Naive thymus-derived CD8-positive, alpha-beta T cell (primary cell): ENCODE data around the gene NXPH2. TPM values are rescaled to one million over a fixed set of nuclear protein-coding genes. Genes with fewer than 3 reads are reported as not detected.
"Not testable (repeated sequence)": the region's sequence is repeated elsewhere in the genome, so short reads cannot be mapped to it uniquely, and the experiment has no call there.

ENCODE experiments used
- ATAC-seq, 2 donors: fragments of 150-1000 bp; cut with Tn5 transposase in 1 of 2; sonication (Bioruptor Pico), chemical (Tn5 transposase) in 1 of 2; 1 replicate in 1 of 2; 2 replicates in 1 of 2; pipeline ENCODE4 v1.10.0; 2021; ENCODE audit warnings: mild to moderate bottlenecking in 2 of 2, moderate library complexity in 2 of 2
- POLR2A ChIA-PET: fragments of 350-600 bp; sonication (Branson Sonifier 250); formaldehyde crosslinking; loops from one replicate; lab custom pipeline; 2021; ENCODE audit warnings: antibody characterized with exemption; lab: Charles Lee
- DNase-seq, 10 donors: peaks; one replicate each; pipeline versions ENCODE4 v3.0.0 to v3.0.0-alpha.2; 2020 to 2022
- H3K27ac Mint-ChIP-seq, 10 donors: one replicate each; pipeline ENCODE4 v1.8.0; 2020 to 2022; ENCODE audit warnings: mild to moderate bottlenecking in 10 of 10, mixed read lengths in 10 of 10, moderate library complexity in 4 of 10, inconsistent platforms in 1 of 10
- H3K27me3 Mint-ChIP-seq, 5 donors: one replicate each; pipeline ENCODE4 v1.8.0; 2021 to 2022; ENCODE audit warnings: mixed read lengths in 5 of 5
- H3K36me3 Mint-ChIP-seq, 3 donors: one replicate each; pipeline ENCODE4 v1.8.0; 2020 to 2022; ENCODE audit warnings: mixed read lengths in 3 of 3, mild to moderate bottlenecking in 2 of 3, inconsistent platforms in 1 of 3
- H3K4me1 Mint-ChIP-seq, 4 donors: one replicate each; pipeline ENCODE4 v1.8.0; 2021 to 2022; ENCODE audit warnings: mixed read lengths in 4 of 4
- H3K4me3 Mint-ChIP-seq, 10 donors: one replicate each; pipeline ENCODE4 v1.8.0; 2020 to 2022; ENCODE audit warnings: mild to moderate bottlenecking in 10 of 10, mixed read lengths in 10 of 10, moderate library complexity in 6 of 10, inconsistent platforms in 1 of 10
- H3K9me3 Mint-ChIP-seq, 9 donors: one replicate each; pipeline ENCODE4 v1.8.0; 2020 to 2022; ENCODE audit warnings: mixed read lengths in 9 of 9, mild to moderate bottlenecking in 3 of 9, inconsistent platforms in 1 of 9, moderate library complexity in 1 of 9
- polyA plus RNA-seq, 3 donors: library from polyadenylated mRNA; unstranded; fragments of 300-500 nt; fragmentation: Illumina TruSeq; gene quantifications; one replicate each; pipeline ENCODE4 v1.2.3, GENCODE V29; 2021
- total RNA-seq, 8 experiments: library from RNA in 2 of 8; stranded (reverse) in 2 of 8; gene quantifications; one replicate each; pipeline ENCODE4 v1.2.3 and lab custom pipeline; 2021 to 2026

Gene NXPH2
- total and polyA plus RNA-seq, 5 experiments from 2014 or later, result not detected

- DNase-seq (peak in 5 of 10 donors; percentile 5 to 62 (median 18)), ATAC-seq (peak; percentile 50 to 89)
- Mint-ChIP-seq H3K9me3 (no peaks in the 10 kb centered on the region), H3K4me1 (peaks cover 8 to 25% (median 20%) of the 10 kb centered on the region in 4 donors), H3K27me3 (peaks cover 0 to under 1% (median 0%) of the 10 kb centered on the region in 5 donors), H3K4me3 (peak overlapping the region in 8 of 10 donors; percentile 20 to 76 (median 52)), H3K36me3 (no peaks in the 10 kb centered on the region), H3K27ac (peak overlapping the region in 6 of 10 donors; percentile 25 to 90 (median 53))
- POLR2A ChIA-PET, result no interaction called here
Measured at GRCh38 chr2:138689705-138690104, 90.5 kb downstream of the NXPH2 start.

GRCh38 chr2:138682163-138682562 lies 98.0 kb downstream of the NXPH2 start:
- Mint-ChIP-seq H3K4me3 (no peak overlapping the region), H3K4me1 (peaks cover 0 to 1% (median 0%) of the 10 kb centered on the region in 4 donors), H3K27ac (no peak overlapping the region), H3K27me3 (peaks cover 0 to 12% (median 3%) of the 10 kb centered on the region in 5 donors), H3K36me3 (no peaks in the 10 kb centered on the region), H3K9me3 (peaks cover 0 to 2% (median 0%) of the 10 kb centered on the region in 9 donors)
- POLR2A ChIA-PET, result no interaction called here
- DNase-seq (no peak), ATAC-seq (no peak)

GRCh38 chr2:138677221-138677620 lies 103.0 kb downstream of the NXPH2 start:
- POLR2A ChIA-PET, result no interaction called here
- no peak for DNase-seq
- peaks cover 0 to 18% (median 3%) of the 10 kb centered on the region in 5 donors for H3K27me3 Mint-ChIP-seq
- no peaks in the 10 kb centered on the region for H3K36me3 Mint-ChIP-seq
- no peak overlapping the region for H3K4me3 Mint-ChIP-seq
- H3K27ac Mint-ChIP-seq, result no peak overlapping the region
- no peak for ATAC-seq
- H3K4me1 Mint-ChIP-seq, result peaks cover 0 to 1% (median 0%) of the 10 kb centered on the region in 4 donors
- peaks cover 0 to 2% (median 0%) of the 10 kb centered on the region in 9 donors for H3K9me3 Mint-ChIP-seq

DNA sequence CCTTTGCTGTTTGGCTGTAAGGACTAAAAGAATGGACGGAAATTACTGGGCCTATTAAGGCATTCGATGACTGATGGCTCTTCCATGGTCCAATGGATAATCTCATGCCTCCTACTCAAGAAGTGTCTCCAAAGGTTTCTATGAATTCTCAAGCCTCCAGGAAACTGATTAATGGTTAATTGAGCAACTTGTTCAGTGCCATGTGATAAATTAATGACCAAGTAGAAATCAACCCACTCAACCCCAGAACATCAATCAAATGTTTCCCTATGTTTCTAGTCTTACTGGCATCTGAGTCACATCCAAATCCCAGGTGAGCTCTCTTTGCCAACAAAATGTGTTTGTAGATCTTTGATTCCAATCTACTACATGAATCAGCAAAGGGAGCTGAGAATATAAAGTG lies 103.6 kb downstream of the NXPH2 start:
- no peak for DNase-seq
- H3K27ac Mint-ChIP-seq, result no peak overlapping the region
- peaks cover 0 to 18% (median 3%) of the 10 kb centered on the region in 5 donors for H3K27me3 Mint-ChIP-seq
- no peak for ATAC-seq
- peaks cover 0 to 2% (median 0%) of the 10 kb centered on the region in 9 donors for H3K9me3 Mint-ChIP-seq
- H3K4me1 Mint-ChIP-seq, result peaks cover 0 to 1% (median 0%) of the 10 kb centered on the region in 4 donors
- POLR2A ChIA-PET, result no interaction called here
- H3K36me3 Mint-ChIP-seq, result no peaks in the 10 kb centered on the region
- no peak overlapping the region for H3K4me3 Mint-ChIP-seq

DNA sequence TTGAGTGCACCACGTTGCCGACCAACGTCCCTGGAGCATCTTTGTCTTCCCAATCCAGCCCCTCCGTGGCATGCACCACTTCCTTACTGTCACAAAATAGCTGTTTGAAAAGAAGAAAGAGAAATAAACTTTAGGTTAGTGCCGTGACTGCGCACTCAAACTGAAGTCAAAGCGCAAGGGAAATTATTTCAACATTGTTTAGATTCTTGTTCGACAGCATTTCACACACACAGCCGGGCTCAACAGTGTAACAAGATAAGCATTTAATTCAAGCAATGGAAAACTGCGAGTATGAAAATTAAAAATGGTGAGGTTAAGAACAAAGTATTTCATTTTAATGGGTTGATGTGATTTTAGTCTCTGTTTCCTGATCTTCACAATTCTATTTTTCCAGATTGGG lies 108.6 kb downstream of the NXPH2 start:
- H3K27me3 Mint-ChIP-seq, result peaks cover 0 to 7% (median 0%) of the 10 kb centered on the region in 5 donors
- ATAC-seq (no peak), DNase-seq (no peak)
- POLR2A ChIA-PET, result no interaction called here
- no peak overlapping the region for H3K27ac Mint-ChIP-seq
- peaks cover 0 to 2% (median 0%) of the 10 kb centered on the region in 9 donors for H3K9me3 Mint-ChIP-seq
- H3K36me3 Mint-ChIP-seq, result no peaks in the 10 kb centered on the region
- no peak overlapping the region for H3K4me3 Mint-ChIP-seq
- H3K4me1 Mint-ChIP-seq, result no peaks in the 10 kb centered on the region

DNA sequence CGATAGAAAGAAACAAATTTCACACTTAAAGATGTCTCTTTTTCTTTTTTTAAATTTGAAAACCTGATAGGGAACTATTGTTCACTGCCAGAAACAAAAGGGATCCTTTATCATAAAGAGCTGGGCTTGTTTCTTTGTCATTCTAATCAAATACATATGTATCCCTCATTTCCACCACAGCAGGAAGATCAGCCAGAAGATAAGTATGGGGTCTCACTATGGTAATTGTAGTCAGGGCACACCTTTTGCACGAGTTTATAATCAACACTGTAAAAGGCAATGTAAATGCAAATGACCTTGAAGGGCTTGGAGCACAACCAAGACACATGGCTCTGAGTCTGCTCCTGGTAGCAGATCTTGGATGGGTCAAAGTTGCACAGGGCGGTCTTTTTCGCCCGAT lies 109.5 kb downstream of the NXPH2 start:
- no peak overlapping the region for H3K4me3 Mint-ChIP-seq
- H3K9me3 Mint-ChIP-seq, result peaks cover 0 to 2% (median 0%) of the 10 kb centered on the region in 9 donors
- ATAC-seq (no peak), DNase-seq (no peak)
- H3K36me3 Mint-ChIP-seq, result no peaks in the 10 kb centered on the region
- H3K27ac Mint-ChIP-seq, result no peak overlapping the region
- H3K4me1 Mint-ChIP-seq, result no peaks in the 10 kb centered on the region
- POLR2A ChIA-PET, result no interaction called here
- H3K27me3 Mint-ChIP-seq, result peaks cover 0 to 7% (median 0%) of the 10 kb centered on the region in 5 donors

DNA sequence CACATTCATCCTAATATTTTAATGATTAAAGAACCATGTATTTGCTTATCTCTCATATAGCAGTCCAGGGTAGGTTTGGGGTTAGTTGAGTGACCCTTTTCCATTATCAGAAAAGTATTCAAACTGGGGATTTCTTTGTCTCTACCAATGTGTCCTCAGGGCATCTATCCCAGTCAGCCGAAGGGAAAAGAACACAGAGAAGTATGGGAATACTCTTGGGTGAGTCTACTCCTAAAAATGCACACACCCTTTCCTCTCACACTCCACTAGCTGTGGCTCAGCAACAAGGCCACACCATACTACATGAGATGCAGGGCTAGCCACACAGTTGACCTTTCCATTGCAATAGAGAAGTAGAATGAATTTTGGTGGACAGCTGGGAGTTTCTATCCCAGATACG lies 114.3 kb downstream of the NXPH2 start:
- ATAC-seq, result no peak
- Mint-ChIP-seq H3K36me3 (no peaks in the 10 kb centered on the region), H3K4me1 (no peaks in the 10 kb centered on the region), H3K27ac (no peak overlapping the region), H3K27me3 (peaks cover 0 to 16% (median 3%) of the 10 kb centered on the region in 5 donors), H3K4me3 (no peak overlapping the region), H3K9me3 (peaks cover 0 to 2% (median 0%) of the 10 kb centered on the region in 9 donors)
- POLR2A ChIA-PET, result no interaction called here
- no peak for DNase-seq

GRCh38 chr2:138658187-138658894 lies 121.8 kb downstream of the NXPH2 start:
- H3K27me3 Mint-ChIP-seq, result peaks cover 0 to 28% (median 3%) of the 10 kb centered on the region in 5 donors
- no peaks in the 10 kb centered on the region for H3K4me1 Mint-ChIP-seq
- H3K4me3 Mint-ChIP-seq, result no peak overlapping the region
- H3K36me3 Mint-ChIP-seq, result no peaks in the 10 kb centered on the region
- H3K9me3 Mint-ChIP-seq, result peaks cover 0 to 2% (median 0%) of the 10 kb centered on the region in 9 donors
- no peak overlapping the region for H3K27ac Mint-ChIP-seq
- DNase-seq (no peak), ATAC-seq (no peak)
- POLR2A ChIA-PET, result no interaction called here

GRCh38 chr2:138654146-138654545 lies 126.0 kb downstream of the NXPH2 start:
- no peaks in the 10 kb centered on the region for H3K4me1 Mint-ChIP-seq
- no peak overlapping the region for H3K27ac Mint-ChIP-seq
- no peaks in the 10 kb centered on the region for H3K9me3 Mint-ChIP-seq
- no peak for DNase-seq
- POLR2A ChIA-PET, result no interaction called here
- peaks cover 0 to 5% (median 4%) of the 10 kb centered on the region in 5 donors for H3K27me3 Mint-ChIP-seq
- no peak overlapping the region for H3K4me3 Mint-ChIP-seq
- ATAC-seq, result no peak
- H3K36me3 Mint-ChIP-seq, result no peaks in the 10 kb centered on the region

DNA sequence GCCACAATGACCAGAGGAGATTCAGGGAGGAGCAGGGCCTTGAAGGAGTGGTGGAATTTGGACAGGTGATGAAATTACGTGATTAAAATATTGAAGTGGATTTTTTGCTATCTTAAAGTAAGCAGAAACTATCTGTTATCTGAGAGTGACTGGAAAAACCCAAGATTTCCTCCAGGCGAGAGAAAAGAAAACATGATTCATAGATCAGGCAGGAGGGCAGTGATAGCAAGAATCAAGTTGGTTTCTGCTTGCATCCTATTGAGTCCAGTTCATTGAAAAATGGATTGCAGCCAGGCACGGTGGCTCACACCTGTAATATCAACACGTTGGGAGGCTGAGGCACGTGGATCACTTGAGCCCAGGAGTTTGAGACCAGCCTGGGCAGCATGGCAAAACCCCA lies 127.8 kb downstream of the NXPH2 start:
- no peak for DNase-seq
- Mint-ChIP-seq H3K36me3 (no peaks in the 10 kb centered on the region), H3K27ac (no peak overlapping the region), H3K4me3 (no peak overlapping the region), H3K27me3 (peaks cover 0 to 9% (median 4%) of the 10 kb centered on the region in 5 donors), H3K9me3 (no peaks in the 10 kb centered on the region), H3K4me1 (no peaks in the 10 kb centered on the region)
- POLR2A ChIA-PET, result no interaction called here
- no peak for ATAC-seq

DNA sequence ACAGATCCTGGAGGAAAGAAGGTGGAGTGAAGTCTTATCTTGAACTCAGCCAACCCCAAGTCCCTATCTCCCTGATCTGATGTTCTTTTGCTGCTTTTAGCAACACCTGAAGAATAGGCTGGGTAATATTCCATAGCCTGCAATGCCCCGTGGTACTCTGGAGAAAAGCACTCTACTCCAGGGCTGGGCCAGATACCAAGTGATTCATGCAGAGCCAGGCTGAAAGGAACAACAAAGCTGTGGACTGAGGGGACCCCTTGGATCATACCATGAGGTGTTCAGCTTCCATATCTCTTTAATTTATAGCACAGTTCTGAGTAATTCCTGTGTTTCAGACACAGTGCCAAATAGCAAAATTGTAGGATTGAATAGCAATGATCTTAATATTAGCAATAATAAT lies 130.6 kb downstream of the NXPH2 start:
- no peaks in the 10 kb centered on the region for H3K9me3 Mint-ChIP-seq
- H3K27ac Mint-ChIP-seq, result no peak overlapping the region
- ATAC-seq (no peak), DNase-seq (no peak)
- no peak overlapping the region for H3K4me3 Mint-ChIP-seq
- POLR2A ChIA-PET, result no interaction called here
- H3K27me3 Mint-ChIP-seq, result peaks cover 0 to 9% (median 4%) of the 10 kb centered on the region in 5 donors
- no peaks in the 10 kb centered on the region for H3K4me1 Mint-ChIP-seq
- H3K36me3 Mint-ChIP-seq, result no peaks in the 10 kb centered on the region

DNA sequence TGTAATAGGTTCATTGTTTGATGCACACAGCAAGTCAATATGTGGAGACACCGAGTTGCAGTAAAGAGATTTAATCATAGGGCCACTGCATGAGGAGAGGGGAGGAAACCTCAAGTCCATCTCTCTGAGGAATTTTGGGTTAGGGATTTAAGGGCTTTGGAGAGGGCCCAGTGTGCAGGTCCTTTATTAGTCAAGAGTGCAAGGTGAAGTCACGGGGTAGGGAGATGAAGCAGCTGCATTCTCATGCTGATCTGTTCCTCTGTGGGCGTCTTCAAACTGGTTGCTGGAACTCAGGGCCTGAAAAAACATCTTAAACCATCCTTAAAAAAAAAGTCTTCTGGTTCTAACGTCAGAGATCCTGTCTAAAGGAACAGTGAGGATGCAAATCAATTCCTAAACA lies 131.6 kb downstream of the NXPH2 start:
- POLR2A ChIA-PET, result no interaction called here
- ATAC-seq (no peak), DNase-seq (no peak)
- Mint-ChIP-seq H3K9me3 (no peaks in the 10 kb centered on the region), H3K27me3 (peaks cover 0 to 9% (median 4%) of the 10 kb centered on the region in 5 donors), H3K4me1 (no peaks in the 10 kb centered on the region), H3K36me3 (no peaks in the 10 kb centered on the region), H3K4me3 (no peak overlapping the region), H3K27ac (no peak overlapping the region)

DNA sequence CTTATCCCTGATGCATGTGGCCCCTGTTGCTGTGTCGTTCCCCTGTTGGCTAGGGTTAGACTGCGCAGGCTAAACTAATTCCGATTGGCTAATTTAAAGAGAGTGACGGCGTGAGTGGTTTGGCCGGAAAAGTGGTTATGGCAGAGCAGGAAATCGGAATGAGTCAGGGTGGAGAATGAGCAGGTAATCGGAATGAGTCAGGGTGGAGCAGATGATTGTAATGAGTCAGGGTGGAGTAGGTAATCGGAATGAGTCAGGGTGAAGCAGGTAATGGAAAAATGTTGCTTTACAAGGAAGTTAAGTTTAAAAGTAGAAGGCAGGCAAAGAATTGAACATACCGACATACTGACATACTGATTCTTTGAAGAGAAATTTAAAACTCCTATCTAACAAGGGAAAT lies 135.4 kb downstream of the NXPH2 start:
- H3K27ac Mint-ChIP-seq, ATAC-seq, DNase-seq, POLR2A ChIA-PET, H3K36me3 Mint-ChIP-seq, H3K4me1 Mint-ChIP-seq, H3K4me3 Mint-ChIP-seq, H3K9me3 Mint-ChIP-seq: not testable (repeated sequence)
- peaks cover 0 to 17% (median 4%) of the 10 kb centered on the region in 5 donors for H3K27me3 Mint-ChIP-seq
